ENCODE measurements around the gene CCDC15. TPM values are rescaled to one million over a fixed set of nuclear protein-coding genes. Genes with fewer than 3 reads are reported as not detected.

Gene CCDC15
- total RNA-seq, 1 donor from 2014 or later = 6.1 TPM

- peaks cover 15% of the 10 kb centered on the region for H3K4me1 Mint-ChIP-seq
- no peak overlapping the region for H3K4me3 Mint-ChIP-seq
- no peak for TF ChIP-seq CTCF (conservative IDR thresholded peaks at IDR 0.05)
- no peaks in the 10 kb centered on the region for H3K36me3 Mint-ChIP-seq (ENCODE audit: low read depth)
- no peaks in the 10 kb centered on the region for H3K9me3 Mint-ChIP-seq
- H3K27me3 Mint-ChIP-seq (ENCODE audit: low read depth) = peaks cover 15% of the 10 kb centered on the region
- DNase-seq (ENCODE audit: low read depth, low spot score) = no peak
- H3K27ac Mint-ChIP-seq (ENCODE audit: unreplicated experiment) = no peak overlapping the region
Measured at GRCh38 chr11:124937336-124937935, 16.6 kb upstream of the CCDC15 start.

DNA sequence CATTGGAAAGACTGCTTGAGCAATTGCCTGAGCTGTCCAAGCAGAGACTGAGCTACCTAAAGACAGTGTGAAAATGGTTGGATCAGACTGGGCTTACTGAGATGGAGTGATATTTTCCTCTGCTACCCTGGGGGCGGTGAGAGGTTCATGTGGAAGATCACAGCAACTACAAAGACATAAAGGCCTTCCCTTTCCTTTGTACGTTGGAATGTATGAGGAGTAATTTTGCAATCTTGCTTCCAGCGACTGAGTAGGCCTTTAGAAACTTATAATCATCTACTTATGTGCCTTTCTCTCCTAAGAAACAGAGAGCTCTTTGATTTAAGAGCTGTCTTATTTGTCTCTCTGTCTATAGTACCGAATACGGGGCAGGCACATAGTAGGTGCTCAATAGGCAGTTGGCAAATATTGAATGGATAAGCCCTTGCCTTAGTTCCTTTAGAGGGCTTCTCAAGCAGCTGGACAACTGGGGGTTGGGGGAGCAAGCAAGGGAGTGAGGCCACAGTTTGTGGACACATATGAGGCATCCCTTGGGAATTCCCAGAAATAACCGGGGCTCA is 15.7 kb upstream of the CCDC15 start:
- H3K4me1 Mint-ChIP-seq = peaks cover 23% of the 10 kb centered on the region
- no peak for DNase-seq (ENCODE audit: low read depth, low spot score)
- H3K36me3 Mint-ChIP-seq (ENCODE audit: low read depth) = no peaks in the 10 kb centered on the region
- no peak for TF ChIP-seq CTCF (conservative IDR thresholded peaks at IDR 0.05)
- no peak overlapping the region for H3K4me3 Mint-ChIP-seq
- peaks cover 15% of the 10 kb centered on the region for H3K27me3 Mint-ChIP-seq (ENCODE audit: low read depth)
- no peak overlapping the region for H3K27ac Mint-ChIP-seq (ENCODE audit: unreplicated experiment)
- H3K9me3 Mint-ChIP-seq = no peaks in the 10 kb centered on the region

GRCh38 chr11:124938970-124939369 is 15.0 kb upstream of the CCDC15 start:
- Mint-ChIP-seq H3K9me3 (no peaks in the 10 kb centered on the region), H3K27me3 (ENCODE audit: low read depth) (peaks cover 15% of the 10 kb centered on the region), H3K4me1 (peaks cover 29% of the 10 kb centered on the region), H3K36me3 (ENCODE audit: low read depth) (no peaks in the 10 kb centered on the region), H3K27ac (ENCODE audit: unreplicated experiment) (no peak overlapping the region), H3K4me3 (no peak overlapping the region)
- no peak for DNase-seq (ENCODE audit: low read depth, low spot score)
- TF ChIP-seq CTCF (conservative IDR thresholded peaks at IDR 0.05) = no peak

GRCh38 chr11:124941703-124942102 is 12.3 kb upstream of the CCDC15 start:
- H3K4me1 Mint-ChIP-seq = peaks cover 29% of the 10 kb centered on the region
- DNase-seq (ENCODE audit: low read depth, low spot score) = no peak
- H3K4me3 Mint-ChIP-seq = no peak overlapping the region
- H3K9me3 Mint-ChIP-seq = no peaks in the 10 kb centered on the region
- H3K27me3 Mint-ChIP-seq (ENCODE audit: low read depth) = peaks cover 6% of the 10 kb centered on the region
- no peak overlapping the region for H3K27ac Mint-ChIP-seq (ENCODE audit: unreplicated experiment)
- H3K36me3 Mint-ChIP-seq (ENCODE audit: low read depth) = no peaks in the 10 kb centered on the region
- no peak for TF ChIP-seq CTCF (conservative IDR thresholded peaks at IDR 0.05)

DNA sequence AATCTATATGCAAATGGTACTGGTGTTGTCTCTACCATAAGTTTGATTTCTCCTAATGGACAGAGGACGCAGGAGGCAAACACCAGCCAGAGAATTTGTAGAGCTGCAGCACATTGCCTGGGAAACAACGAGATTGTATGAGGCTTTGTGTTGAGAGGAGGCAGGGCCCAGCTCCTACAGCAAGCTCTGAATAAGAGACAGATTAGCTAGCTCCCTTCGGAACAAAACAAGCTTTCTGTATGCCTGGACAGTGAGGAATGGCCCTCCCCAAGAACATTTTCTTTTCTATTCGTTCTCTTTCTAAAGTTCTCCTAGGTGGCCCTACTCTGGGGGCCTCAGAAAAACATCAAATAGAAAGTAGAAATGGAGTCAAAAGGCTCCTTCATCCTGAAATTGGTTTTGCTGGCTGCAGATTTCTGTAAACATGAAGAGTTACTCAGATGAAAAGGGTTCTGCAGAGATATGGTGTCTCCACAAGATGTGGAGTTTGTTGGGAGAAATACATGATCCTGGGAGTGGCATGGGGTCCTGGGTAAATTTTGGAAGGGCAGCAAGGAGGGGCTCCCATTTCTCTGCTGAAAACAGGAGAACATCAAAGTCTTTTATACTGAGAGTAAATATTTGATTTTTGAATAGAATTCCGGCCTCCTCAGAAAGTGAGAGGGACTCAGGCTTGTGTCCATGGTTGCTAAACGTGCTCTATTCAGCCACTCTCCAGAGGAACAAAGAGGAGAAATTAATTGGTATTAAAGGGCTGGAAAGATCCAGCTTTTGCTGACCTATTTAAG is 11.3 kb upstream of the CCDC15 start:
- Mint-ChIP-seq H3K4me3 (no peak overlapping the region), H3K27ac (ENCODE audit: unreplicated experiment) (peak overlapping the region; percentile 5), H3K36me3 (ENCODE audit: low read depth) (no peaks in the 10 kb centered on the region), H3K27me3 (ENCODE audit: low read depth) (peaks cover 2% of the 10 kb centered on the region), H3K9me3 (no peaks in the 10 kb centered on the region), H3K4me1 (peaks cover 29% of the 10 kb centered on the region)
- TF ChIP-seq CTCF (conservative IDR thresholded peaks at IDR 0.05) = no peak
- no peak for DNase-seq (ENCODE audit: low read depth, low spot score)
